SJSA1 (cell line): ENCODE results near the gene VASH2. TPM values are rescaled to one million over a fixed set of nuclear protein-coding genes. Genes with fewer than 3 reads are reported as not detected.

Source experiments
- DNase-seq, 2 experiments: peaks; one replicate each; pipeline ENCODE4 v3.0.0-alpha.2; 2015 to 2020; ENCODE audit warnings: low spot score in 2 of 2, low read depth in 1 of 2
- H3K27ac ChIP-seq: fragments of 250-450 bp; sonication (Bioruptor Pico); 2 replicates; pipeline ENCODE4 v1.5.1; 2020; ENCODE audit warnings: mild to moderate bottlenecking, moderate library complexity
- H3K27me3 ChIP-seq: fragments of 250-450 bp; sonication (Bioruptor Pico); replicated peaks from 2 replicates; pipeline ENCODE4 v1.5.1; 2020; ENCODE audit warnings: mild to moderate bottlenecking, moderate library complexity
- H3K36me3 ChIP-seq: fragments of 250-450 bp; sonication (Bioruptor Pico); 2 replicates; pipeline ENCODE4 v1.5.1; 2020; ENCODE audit warnings: mild to moderate bottlenecking
- H3K4me1 ChIP-seq: fragments of 250-450 bp; sonication (Bioruptor Pico); replicated peaks from 2 replicates; pipeline ENCODE4 v1.6.1; 2021; ENCODE audit warnings: mild to moderate bottlenecking
- H3K4me3 ChIP-seq: fragments of 250-450 bp; sonication (Bioruptor Pico); 2 replicates; pipeline ENCODE4 v1.5.1; 2020; ENCODE audit warnings: mild to moderate bottlenecking
- H3K9me3 ChIP-seq: fragments of 250-450 bp; sonication (Bioruptor Pico); replicated peaks from 2 replicates; pipeline ENCODE4 v1.5.1; 2020; ENCODE audit warnings: mild to moderate bottlenecking
- total RNA-seq: library from RNA; depleted of rRNA; stranded (reverse); fragments of >200 nt; shearing (Covaris generic); gene quantifications from 2 replicates; pipeline ENCODE4 v1.2.3, GENCODE V29; 2014

VASH2 gene
- total RNA-seq, 1 experiment from 2014 or later: 2.7 TPM

GRCh38 chr1:212942679-212943392 is 7.5 kb upstream of the VASH2 start:
- Histone ChIP-seq H3K27ac (no peak overlapping the region), H3K27me3 (no peaks in the 10 kb centered on the region), H3K4me3 (no peak overlapping the region), H3K36me3 (no peaks in the 10 kb centered on the region), H3K4me1 (no peaks in the 10 kb centered on the region), H3K9me3 (no peaks in the 10 kb centered on the region)
- no peak for DNase-seq

GRCh38 chr1:212943393-212943710 is 7.0 kb upstream of the VASH2 start:
- Histone ChIP-seq H3K4me1 (no peaks in the 10 kb centered on the region), H3K4me3 (no peak overlapping the region), H3K27ac (no peak overlapping the region), H3K9me3 (no peaks in the 10 kb centered on the region), H3K27me3 (no peaks in the 10 kb centered on the region), H3K36me3 (no peaks in the 10 kb centered on the region)
- no peak for DNase-seq

- Histone ChIP-seq H3K9me3 (no peaks in the 10 kb centered on the region), H3K4me3 (no peak overlapping the region), H3K36me3 (no peaks in the 10 kb centered on the region), H3K27me3 (no peaks in the 10 kb centered on the region), H3K4me1 (no peaks in the 10 kb centered on the region), H3K27ac (no peak overlapping the region)
- no peak for DNase-seq
Measured at GRCh38 chr1:212944229-212944901, 6.0 kb upstream of the VASH2 start.

GRCh38 chr1:212945056-212945455 is 5.3 kb upstream of the VASH2 start:
- H3K4me1 ChIP-seq: peaks cover 5% of the 10 kb centered on the region
- H3K4me3 ChIP-seq: no peak overlapping the region
- H3K27ac ChIP-seq: no peak overlapping the region
- no peaks in the 10 kb centered on the region for H3K9me3 ChIP-seq
- no peaks in the 10 kb centered on the region for H3K27me3 ChIP-seq
- DNase-seq: no peak
- H3K36me3 ChIP-seq: no peaks in the 10 kb centered on the region

- no peak for DNase-seq
- no peaks in the 10 kb centered on the region for H3K27me3 ChIP-seq
Measured at GRCh38 chr1:212945463-212946160, 4.7 kb upstream of the VASH2 start.

GRCh38 chr1:212946872-212947271 is 3.5 kb upstream of the VASH2 start:
- peaks cover 17% of the 10 kb centered on the region for H3K4me1 ChIP-seq
- H3K27ac ChIP-seq: no peak overlapping the region
- no peak overlapping the region for H3K4me3 ChIP-seq
- DNase-seq: no peak
- no peaks in the 10 kb centered on the region for H3K36me3 ChIP-seq
- no peaks in the 10 kb centered on the region for H3K27me3 ChIP-seq
- H3K9me3 ChIP-seq: no peaks in the 10 kb centered on the region

More at GRCh38 chr1:212945463-212946160, 4.7 kb upstream of the VASH2 start:
- H3K9me3 ChIP-seq: no peaks in the 10 kb centered on the region
- no peaks in the 10 kb centered on the region for H3K36me3 ChIP-seq
- peaks cover 6% of the 10 kb centered on the region for H3K4me1 ChIP-seq
- no peak overlapping the region for H3K4me3 ChIP-seq
- H3K27ac ChIP-seq: no peak overlapping the region

GRCh38 chr1:212949771-212950170 is 570 bp upstream of the VASH2 start:
- H3K36me3 ChIP-seq: no peaks in the 10 kb centered on the region
- H3K9me3 ChIP-seq: no peaks in the 10 kb centered on the region
- no peak overlapping the region for H3K27ac ChIP-seq
- H3K4me3 ChIP-seq: peak overlapping the region; percentile 43
- H3K27me3 ChIP-seq: no peaks in the 10 kb centered on the region
- no peak for DNase-seq
- peaks cover 17% of the 10 kb centered on the region for H3K4me1 ChIP-seq

GRCh38 chr1:212951126-212951946 is 995 bp downstream of the VASH2 start:
- H3K27ac ChIP-seq: no peak overlapping the region
- peak overlapping the region; percentile 43 for H3K4me3 ChIP-seq
- no peaks in the 10 kb centered on the region for H3K27me3 ChIP-seq
- peak in 1 of 2 experiments; percentile 21 for DNase-seq
- no peaks in the 10 kb centered on the region for H3K36me3 ChIP-seq
- H3K9me3 ChIP-seq: no peaks in the 10 kb centered on the region
- peaks cover 17% of the 10 kb centered on the region for H3K4me1 ChIP-seq

- Histone ChIP-seq H3K36me3 (no peaks in the 10 kb centered on the region), H3K9me3 (no peaks in the 10 kb centered on the region), H3K4me1 (peaks cover 17% of the 10 kb centered on the region), H3K27ac (no peak overlapping the region), H3K4me3 (no peak overlapping the region), H3K27me3 (no peaks in the 10 kb centered on the region)
- DNase-seq: no peak
Measured at GRCh38 chr1:212951947-212952640, 1.8 kb downstream of the VASH2 start.

GRCh38 chr1:212952641-212952976 is 2.3 kb downstream of the VASH2 start:
- no peak for DNase-seq
- no peak overlapping the region for H3K4me3 ChIP-seq
- no peak overlapping the region for H3K27ac ChIP-seq
- no peaks in the 10 kb centered on the region for H3K36me3 ChIP-seq
- no peaks in the 10 kb centered on the region for H3K27me3 ChIP-seq
- no peaks in the 10 kb centered on the region for H3K9me3 ChIP-seq
- H3K4me1 ChIP-seq: peaks cover 17% of the 10 kb centered on the region

GRCh38 chr1:212953321-212953720 is 3.0 kb downstream of the VASH2 start:
- H3K27ac ChIP-seq: no peak overlapping the region
- H3K4me3 ChIP-seq: no peak overlapping the region

GRCh38 chr1:212954514-212954913 is 4.2 kb downstream of the VASH2 start:
- peaks cover 26% of the 10 kb centered on the region for H3K4me1 ChIP-seq
- DNase-seq: no peak
- H3K36me3 ChIP-seq: no peaks in the 10 kb centered on the region
- no peak overlapping the region for H3K4me3 ChIP-seq
- no peak overlapping the region for H3K27ac ChIP-seq
- no peaks in the 10 kb centered on the region; the same call in 1 of the 2 replicates for H3K9me3 ChIP-seq
- no peaks in the 10 kb centered on the region for H3K27me3 ChIP-seq

More at GRCh38 chr1:212953321-212953720, 3.0 kb downstream of the VASH2 start:
- H3K4me1 ChIP-seq: peaks cover 24% of the 10 kb centered on the region
- H3K9me3 ChIP-seq: no peaks in the 10 kb centered on the region
- no peak for DNase-seq
- no peaks in the 10 kb centered on the region for H3K36me3 ChIP-seq
- no peaks in the 10 kb centered on the region for H3K27me3 ChIP-seq

- Histone ChIP-seq H3K36me3 (no peaks in the 10 kb centered on the region), H3K27me3 (no peaks in the 10 kb centered on the region), H3K9me3 (no peaks in the 10 kb centered on the region; the same call in 1 of the 2 replicates), H3K4me1 (peaks cover 21% of the 10 kb centered on the region), H3K27ac (no peak overlapping the region), H3K4me3 (no peak overlapping the region)
- no peak for DNase-seq
Measured at GRCh38 chr1:212955098-212955497, 4.8 kb downstream of the VASH2 start.
